RWPE1 (cell line): ENCODE measurements around the gene TBX18.

Experiments
- CTCF ChIA-PET: fragments of 350-600 bp; sonication (Branson Sonifier 250); formaldehyde crosslinking; extraction: SDS; loops from one replicate; lab custom pipeline; 2021; lab: Yijun Ruan, JAX
- POLR2A ChIA-PET: fragments of 400-600 bp; formaldehyde crosslinking; extraction: SDS; loops from one replicate; lab custom pipeline; 2020; ENCODE audit warnings: antibody characterized with exemption; ENCODE audit not compliant: low non-redundant PET; lab: Yijun Ruan, JAX
- DNase-seq: peaks from one replicate; pipeline ENCODE4 v3.0.0; 2012; ENCODE audit warnings: low spot score
- H3K27ac ChIP-seq: fragments of 450-650 bp; 2 replicates; pipeline ENCODE4 v1.5.1; 2017
- CTCF ChIP-seq: fragments of 450-650 bp; conservative IDR thresholded peaks from 2 replicates; pipeline ENCODE4 v1.5.1; 2017; ENCODE audit warnings: low read depth, mild to moderate bottlenecking

Gene TBX18

GRCh38 chr6:84731901-84732300 is 32.5 kb downstream of the TBX18 start:
- no peak overlapping the region for H3K27ac ChIP-seq
- TF ChIP-seq CTCF, result no peak
- DNase-seq, result no peak
- POLR2A ChIA-PET, result no interaction called here
- CTCF ChIA-PET, result no interaction called here

- TF ChIP-seq CTCF, result no peak
- POLR2A ChIA-PET, result no interaction called here
- H3K27ac ChIP-seq, result no peak overlapping the region
- CTCF ChIA-PET, result no interaction called here
- DNase-seq, result no peak
Observed at GRCh38 chr6:84731401-84731800, 33.0 kb downstream of the TBX18 start.

GRCh38 chr6:84728602-84729001 is 35.8 kb downstream of the TBX18 start:
- POLR2A ChIA-PET, result no interaction called here

GRCh38 chr6:84719152-84719551 is 45.2 kb downstream of the TBX18 start:
- no peak for DNase-seq
- ChIA-PET POLR2A (no interaction called here), CTCF (no interaction called here)
- no peak for TF ChIP-seq CTCF
- H3K27ac ChIP-seq, result no peak overlapping the region

More at GRCh38 chr6:84728602-84729001, 35.8 kb downstream of the TBX18 start:
- peak; percentile 26; the same call in 1 of the 2 replicates for TF ChIP-seq CTCF
- CTCF ChIA-PET, result interaction anchor here (0.5 to 1.4 kb wide), 5 partner anchors 10 to 367 kb away, joined by 3 to 5 read pairs (median 4); no protein-coding TSS in a partner anchor
- H3K27ac ChIP-seq, result no peak overlapping the region
- peak; percentile 26 for DNase-seq

GRCh38 chr6:84718038-84718955 is 46.1 kb downstream of the TBX18 start:
- POLR2A ChIA-PET, result no interaction called here
- H3K27ac ChIP-seq, result no peak overlapping the region
- no peak for TF ChIP-seq CTCF
- DNase-seq, result no peak
- CTCF ChIA-PET, result no interaction called here

- no peak overlapping the region for H3K27ac ChIP-seq
- DNase-seq, result no peak
- TF ChIP-seq CTCF, result no peak
- ChIA-PET CTCF (no interaction called here), POLR2A (no interaction called here)
Observed at GRCh38 chr6:84709121-84709520, 55.3 kb downstream of the TBX18 start.
